ENCODE data around the gene MS4A5. TPM values are rescaled to one million over a fixed set of nuclear protein-coding genes. Genes with fewer than 3 reads are reported as not detected.

MS4A5 gene
- total RNA-seq, 1 experiment from 2014 or later, result not detected

DNA sequence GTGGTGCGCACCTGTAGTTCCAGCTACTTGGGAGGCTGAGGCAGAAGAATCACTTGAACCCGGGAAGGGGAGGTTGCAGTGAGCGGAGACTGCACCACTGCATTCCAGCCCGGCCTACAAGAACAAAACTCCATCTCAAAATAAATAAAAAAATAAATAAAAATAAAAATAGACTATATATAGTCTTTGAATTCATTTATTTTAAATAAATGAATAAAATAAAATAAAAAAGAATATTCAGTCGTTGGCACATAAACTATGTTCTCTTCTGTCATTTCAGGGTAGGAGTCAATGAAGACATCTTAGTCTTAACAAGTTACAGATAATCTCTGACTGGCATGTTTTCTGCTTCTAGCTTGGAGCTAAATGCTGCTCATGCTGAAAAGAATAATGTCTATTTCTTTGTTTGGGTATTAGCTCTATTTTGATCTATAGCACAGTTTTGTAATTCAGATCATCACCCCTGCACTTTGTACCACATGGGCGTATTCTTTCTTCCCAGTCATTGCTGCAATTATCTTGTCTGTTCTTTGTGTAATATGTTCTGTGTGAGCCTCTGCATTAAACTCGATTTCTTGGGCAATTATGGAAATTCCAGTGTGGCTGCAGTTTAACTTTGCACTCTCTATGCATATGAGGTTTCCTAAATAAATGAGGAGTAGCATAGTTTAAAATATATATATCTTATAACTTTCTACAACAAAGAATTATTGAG lies 34.5 kb upstream of the MS4A5 start:
- Histone ChIP-seq H2BK12ac (ENCODE audit: insufficient read length, low read depth, low read length) (no peak overlapping the region), H3K79me1 (ENCODE audit: insufficient read depth, low read depth, low read length, poor library complexity, severe bottlenecking) (no peaks in the 10 kb centered on the region), H3K27me3 (ENCODE audit: insufficient read depth, low read length) (no peaks in the 10 kb centered on the region), H3K79me2 (ENCODE audit: insufficient read depth, low read length) (no peaks in the 10 kb centered on the region), H3K4ac (ENCODE audit: low read depth, low read length) (no peak overlapping the region), H3K56ac (ENCODE audit: insufficient read length, low read depth, low read length) (no peak overlapping the region), H2BK20ac (ENCODE audit: low read depth, low read length, poor library complexity, severe bottlenecking) (no peak overlapping the region), H3K23ac (ENCODE audit: insufficient read length, low read depth, low read length) (no peak overlapping the region), H2AFZ (ENCODE audit: low read length) (no peak overlapping the region), H3K4me2 (ENCODE audit: insufficient read depth, insufficient read length, low read length) (no peak overlapping the region), H4K8ac (replicated peaks; ENCODE audit: insufficient read length, low read depth, low read length) (no peak overlapping the region), H3K14ac (ENCODE audit: insufficient read depth, low read length) (no peak overlapping the region), H4K91ac (ENCODE audit: insufficient read length, low read depth, low read length) (no peak overlapping the region), H3K23me2 (ENCODE audit: insufficient read length, low read depth, low read length, poor library complexity, severe bottlenecking) (no peaks in the 10 kb centered on the region), H2BK5ac (ENCODE audit: insufficient read length, low read length) (no peak overlapping the region), H2AK5ac (ENCODE audit: insufficient read length, low read length) (no peak overlapping the region), H3K4me1 (ENCODE audit: insufficient read depth, low read length) (no peaks in the 10 kb centered on the region), H3K9ac (ENCODE audit: extremely low read depth, insufficient read length, low read length) (no peak overlapping the region), H2BK120ac (ENCODE audit: low read depth, low read length, poor library complexity, severe bottlenecking) (no peak overlapping the region), H3K18ac (ENCODE audit: insufficient read length, low read depth, low read length) (no peak overlapping the region), H2BK15ac (ENCODE audit: low read depth, low read length) (no peak overlapping the region), H3T11ph (ENCODE audit: low read length) (no peak overlapping the region), H3K27ac (ENCODE audit: insufficient read length, low read depth, low read length) (no peak overlapping the region), H3K9me3 (ENCODE audit: control insufficient read depth, low read depth, low read length) (no peaks in the 10 kb centered on the region), H4K5ac (ENCODE audit: insufficient read length, low read depth, low read length) (no peak overlapping the region), H4K20me1 (ENCODE audit: control insufficient read depth, insufficient read depth, insufficient read length) (no peaks in the 10 kb centered on the region)
- TF ChIP-seq, protein P1, sequence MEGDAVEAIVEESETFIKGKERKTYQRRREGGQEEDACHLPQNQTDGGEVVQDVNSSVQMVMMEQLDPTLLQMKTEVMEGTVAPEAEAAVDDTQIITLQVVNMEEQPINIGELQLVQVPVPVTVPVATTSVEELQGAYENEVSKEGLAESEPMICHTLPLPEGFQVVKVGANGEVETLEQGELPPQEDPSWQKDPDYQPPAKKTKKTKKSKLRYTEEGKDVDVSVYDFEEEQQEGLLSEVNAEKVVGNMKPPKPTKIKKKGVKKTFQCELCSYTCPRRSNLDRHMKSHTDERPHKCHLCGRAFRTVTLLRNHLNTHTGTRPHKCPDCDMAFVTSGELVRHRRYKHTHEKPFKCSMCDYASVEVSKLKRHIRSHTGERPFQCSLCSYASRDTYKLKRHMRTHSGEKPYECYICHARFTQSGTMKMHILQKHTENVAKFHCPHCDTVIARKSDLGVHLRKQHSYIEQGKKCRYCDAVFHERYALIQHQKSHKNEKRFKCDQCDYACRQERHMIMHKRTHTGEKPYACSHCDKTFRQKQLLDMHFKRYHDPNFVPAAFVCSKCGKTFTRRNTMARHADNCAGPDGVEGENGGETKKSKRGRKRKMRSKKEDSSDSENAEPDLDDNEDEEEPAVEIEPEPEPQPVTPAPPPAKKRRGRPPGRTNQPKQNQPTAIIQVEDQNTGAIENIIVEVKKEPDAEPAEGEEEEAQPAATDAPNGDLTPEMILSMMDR (conservative IDR thresholded peaks at IDR 0.05), result no peak
- Mint-ChIP-seq H3K27me3 (ENCODE audit: low read depth) (no peaks in the 10 kb centered on the region), H3K9me3 (peaks cover 0 to 2% of the 10 kb centered on the region in 2 experiments; a peak in 1 of 5 replicates), H3K4me3 (no peak overlapping the region), H3K27ac (no peak overlapping the region), H3K36me3 (ENCODE audit: insufficient read depth in 1 of 3, low read depth in 3 of 3) (no peaks in the 10 kb centered on the region), H3K4me1 (peaks cover 2 to 11% of the 10 kb centered on the region in 2 experiments; a peak in 2 of 4 replicates)
- no peak for DNase-seq
- WGBS (ENCODE audit: extremely low coverage, insufficient read length, low lambda C conversion rate), result no CpG with 5 or more reads among the region's 7 CpGs

Data from H9 (cell line).